Gastrocnemius medialis (tissue), 4 donors: Measurements from ENCODE around the gene MEIS1. TPM values are rescaled to one million over a fixed set of nuclear protein-coding genes. Genes with fewer than 3 reads are reported as not detected.

Source experiments
- ATAC-seq, 2 donors: fragments of 150-250 bp; one replicate each; pipeline ENCODE4 v1.9.1; 2016
- DNase-seq, 2 donors: peaks; one replicate each; pipeline ENCODE4 v3.0.0-alpha.2; 2019
- H3K27ac ChIP-seq, 4 donors: fragments of 200-600 bp; sonication (generic); 1 replicate in 1 of 4; 2 replicates in 3 of 4; pipeline ENCODE4 v1.5.1; 2016 to 2018; ENCODE audit warnings: mild to moderate bottlenecking in 2 of 4, moderate library complexity in 1 of 4
- H3K27me3 ChIP-seq, 3 donors: fragments of 200-600 bp; sonication (generic) in 2 of 3; 1 replicate in 1 of 3; 2 replicates in 2 of 3; pipeline versions ENCODE4 v1.5.1 to v1.6.0; 2016 to 2019; ENCODE audit warnings: mild to moderate bottlenecking in 1 of 3, moderate library complexity in 1 of 3
- H3K36me3 ChIP-seq, 2 donors: fragments of 200-600 bp; sonication (generic) in 1 of 2; one replicate each; pipeline ENCODE4 v1.5.1; 2017 to 2018
- H3K4me1 ChIP-seq, 2 donors: fragments of 200-600 bp; sonication (generic) in 1 of 2; one replicate each; pipeline ENCODE4 v1.5.1; 2016 to 2017; ENCODE audit warnings: mild to moderate bottlenecking in 2 of 2
- H3K4me3 ChIP-seq, 4 donors: fragments of 200-600 bp; sonication (generic) in 3 of 4; 1 replicate in 1 of 4; 2 replicates in 3 of 4; pipeline ENCODE4 v1.5.1; 2016 to 2019; ENCODE audit warnings: mild to moderate bottlenecking in 2 of 4
- H3K9me3 ChIP-seq, 3 donors: fragments of 200-600 bp; sonication (generic) in 2 of 3; 1 replicate in 1 of 3; 2 replicates in 2 of 3; pipeline ENCODE4 v1.5.1; 2016 to 2019
- CTCF ChIP-seq, 5 experiments: fragments of 450-650 bp in 3 of 5; fragments of 200-600 bp in 2 of 5; sonication (generic) in 2 of 5; IDR thresholded peaks in 4 of 5; conservative IDR thresholded peaks in 1 of 5; 1 replicate in 4 of 5; 2 replicates in 1 of 5; pipeline ENCODE4 v1.5.1; 2016 to 2019; ENCODE audit warnings: antibody characterized with exemption in 5 of 5, mild to moderate bottlenecking in 3 of 5, moderate library complexity in 3 of 5
- POLR2A ChIP-seq, 2 donors: fragments of 450-650 bp; IDR thresholded peaks; one replicate each; pipeline ENCODE4 v1.6.1; 2017; ENCODE audit warnings: antibody characterized with exemption in 2 of 2, mild to moderate bottlenecking in 2 of 2, moderate library complexity in 2 of 2
- in situ Hi-C, 4 donors: fragments of 200-750 bp; cut with MboI; loops; one replicate each; pipeline versions ENCODE4 v1.15.0 to v1.8.0; 2017; ENCODE audit warnings: low sequenced_read_pairs in 4 of 4
- intact Hi-C: fragments of 100-400 bp; cut with DNase I; formaldehyde crosslinking; loops from one replicate; pipeline ENCODE4 v1.15.1; 2023; ENCODE audit warnings: low total_unique reads
- total RNA-seq, 4 donors: library from RNA; depleted of rRNA; stranded (reverse); fragments of >200 nt; gene quantifications; one replicate each; pipeline versions ENCODE4 v1.1.0 to v1.2.3, GENCODE V29; 2016

MEIS1 gene
- total RNA-seq, 4 donors from 2014 or later, result 1.3 to 8.2 (median 2.0) TPM

- no peaks in the 10 kb centered on the region for H3K36me3 ChIP-seq
- H3K27ac ChIP-seq, result no peak overlapping the region
- no peaks in the 10 kb centered on the region for H3K9me3 ChIP-seq
- TF ChIP-seq POLR2A (IDR thresholded peaks at IDR 0.05), result no peak
- TF ChIP-seq CTCF (IDR thresholded peaks at IDR 0.05 in 4 of 5, conservative IDR thresholded peaks at IDR 0.05 in 1 of 5), result no peak
- no peak overlapping the region for H3K4me3 ChIP-seq
- no peaks in the 10 kb centered on the region for H3K4me1 ChIP-seq
- in situ Hi-C loops, result no loop called here
- intact Hi-C loops, result no loop called here
- ATAC-seq (no peak), DNase-seq (no peak)
- no peaks in the 10 kb centered on the region for H3K27me3 ChIP-seq
Measured at GRCh38 chr2:66523377-66523969, 88.5 kb downstream of the MEIS1 start.

GRCh38 chr2:66523990-66524389 lies 89.1 kb downstream of the MEIS1 start:
- intact Hi-C loops (no loop called here), in situ Hi-C loops (no loop called here)
- Histone ChIP-seq H3K9me3 (no peaks in the 10 kb centered on the region), H3K4me1 (no peaks in the 10 kb centered on the region), H3K4me3 (no peak overlapping the region), H3K27ac (no peak overlapping the region), H3K27me3 (no peaks in the 10 kb centered on the region), H3K36me3 (no peaks in the 10 kb centered on the region)
- no peak for ATAC-seq
- TF ChIP-seq CTCF (IDR thresholded peaks at IDR 0.05 in 4 of 5, conservative IDR thresholded peaks at IDR 0.05 in 1 of 5) (no peak), POLR2A (IDR thresholded peaks at IDR 0.05) (no peak)
- DNase-seq, result no peak

GRCh38 chr2:66525606-66526005 lies 90.7 kb downstream of the MEIS1 start:
- H3K36me3 ChIP-seq, result no peaks in the 10 kb centered on the region
- intact Hi-C loops (no loop called here), in situ Hi-C loops (no loop called here)
- no peak for TF ChIP-seq CTCF (IDR thresholded peaks at IDR 0.05 in 4 of 5, conservative IDR thresholded peaks at IDR 0.05 in 1 of 5)
- no peak for TF ChIP-seq POLR2A (IDR thresholded peaks at IDR 0.05)
- ATAC-seq, result no peak
- no peaks in the 10 kb centered on the region for H3K4me1 ChIP-seq
- H3K27me3 ChIP-seq, result no peaks in the 10 kb centered on the region
- no peak overlapping the region for H3K4me3 ChIP-seq
- DNase-seq, result no peak
- H3K27ac ChIP-seq, result no peak overlapping the region
- no peaks in the 10 kb centered on the region for H3K9me3 ChIP-seq

- TF ChIP-seq POLR2A (IDR thresholded peaks at IDR 0.05) (no peak), CTCF (IDR thresholded peaks at IDR 0.05 in 4 of 5, conservative IDR thresholded peaks at IDR 0.05 in 1 of 5) (no peak)
- DNase-seq (no peak), ATAC-seq (no peak)
- H3K4me3 ChIP-seq, result no peak overlapping the region
- H3K9me3 ChIP-seq, result no peaks in the 10 kb centered on the region
- no peaks in the 10 kb centered on the region for H3K36me3 ChIP-seq
- in situ Hi-C loops (no loop called here), intact Hi-C loops (no loop called here)
- no peaks in the 10 kb centered on the region for H3K4me1 ChIP-seq
- H3K27ac ChIP-seq, result no peak overlapping the region
- H3K27me3 ChIP-seq, result no peaks in the 10 kb centered on the region
Measured at GRCh38 chr2:66526180-66526579, 91.3 kb downstream of the MEIS1 start.
